ENCODE data around the gene NUP98.

The NUP98 gene

DNA sequence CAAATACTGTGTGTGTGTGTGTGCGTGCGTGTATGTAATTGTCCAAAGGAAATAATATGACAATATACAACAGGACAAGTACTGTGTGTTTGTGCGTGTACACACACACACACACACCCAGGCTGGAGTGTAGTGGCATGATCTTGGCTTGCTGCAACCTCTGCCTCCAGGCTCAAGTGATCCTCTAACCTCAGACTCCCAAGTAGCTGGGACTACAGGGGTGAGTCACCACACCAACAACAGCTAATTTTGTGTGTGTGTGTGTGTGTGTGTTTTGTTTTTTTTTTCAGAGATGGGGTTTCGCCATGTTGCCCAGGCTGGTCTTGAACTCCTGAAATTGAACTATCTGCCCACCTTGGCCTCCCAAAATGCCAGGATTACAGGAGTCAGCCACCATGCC lies 61.5 kb downstream of the NUP98 start:
- no peak for DNase-seq (ENCODE audit: low spot score)

DNA sequence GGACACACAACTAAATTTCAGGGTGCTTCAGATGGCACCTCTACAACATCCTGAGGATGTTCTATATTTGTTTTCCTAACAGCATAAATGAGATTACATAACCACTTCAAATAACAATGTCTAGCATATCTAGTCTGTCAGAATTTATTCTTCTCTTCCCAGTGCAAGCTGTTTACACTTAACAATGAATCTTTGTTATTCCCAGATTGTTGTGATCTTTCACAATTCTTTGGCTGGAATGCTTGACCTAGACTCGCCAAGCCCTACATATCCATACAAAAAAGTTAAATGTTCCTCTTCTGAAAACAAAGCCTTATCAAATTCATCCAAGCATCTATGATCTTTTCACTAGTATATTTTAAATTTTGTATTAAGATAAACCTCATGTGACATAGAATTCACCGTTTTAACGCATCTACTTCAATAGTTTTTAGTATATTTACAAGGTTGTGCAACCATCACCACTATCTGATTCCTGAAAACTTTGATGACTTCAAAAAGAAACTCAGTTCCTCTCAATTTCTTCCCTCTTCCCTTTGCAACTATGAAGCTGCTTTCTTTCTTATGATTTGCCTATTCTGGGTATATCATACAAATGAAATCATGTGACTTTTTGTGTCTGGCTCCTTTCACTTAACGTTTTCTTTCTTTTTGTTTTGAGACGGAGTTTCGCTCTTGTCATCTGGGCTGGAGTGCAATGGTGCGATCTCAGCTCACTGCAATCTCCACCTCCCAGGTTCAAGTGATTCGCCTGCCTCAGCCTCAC lies 64.5 kb downstream of the NUP98 start:
- DNase-seq (ENCODE audit: low spot score) = no peak

DNA sequence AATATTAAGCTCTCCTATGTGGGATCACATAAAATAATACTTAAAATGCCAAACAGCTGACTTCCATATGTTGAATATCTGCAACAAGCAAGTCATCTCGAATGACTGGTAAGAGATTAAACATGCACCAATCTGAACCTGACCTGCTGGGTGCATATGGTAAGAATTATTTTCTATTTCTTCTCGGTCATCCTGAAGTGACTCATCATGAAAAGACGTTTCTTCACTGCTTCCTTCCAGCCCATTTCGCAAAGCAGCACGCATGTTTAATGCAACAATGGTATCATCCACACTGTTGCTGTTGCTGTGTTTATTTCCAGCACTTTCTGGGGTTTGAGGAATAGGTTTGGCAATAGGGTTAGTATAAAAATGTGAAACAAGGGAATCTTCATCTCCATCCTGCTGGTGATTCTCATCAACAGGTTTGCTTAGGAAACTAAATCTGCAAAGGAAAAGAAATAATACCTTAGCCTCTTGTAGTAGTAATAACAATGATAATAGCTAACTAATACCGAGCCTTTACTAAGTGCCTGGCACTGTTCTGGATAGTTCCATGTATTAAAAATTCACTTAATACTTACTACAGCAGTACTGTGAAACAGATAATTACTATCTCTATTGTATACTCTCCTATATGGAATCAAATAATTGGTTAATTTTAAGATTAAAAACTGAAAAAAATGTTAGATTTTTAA lies 74.2 kb downstream of the NUP98 start:
- DNase-seq (ENCODE audit: low spot score) = no peak

GRCh38 chr11:3722100-3722499 lies 75.3 kb downstream of the NUP98 start:
- DNase-seq (ENCODE audit: low spot score) = no peak

DNA sequence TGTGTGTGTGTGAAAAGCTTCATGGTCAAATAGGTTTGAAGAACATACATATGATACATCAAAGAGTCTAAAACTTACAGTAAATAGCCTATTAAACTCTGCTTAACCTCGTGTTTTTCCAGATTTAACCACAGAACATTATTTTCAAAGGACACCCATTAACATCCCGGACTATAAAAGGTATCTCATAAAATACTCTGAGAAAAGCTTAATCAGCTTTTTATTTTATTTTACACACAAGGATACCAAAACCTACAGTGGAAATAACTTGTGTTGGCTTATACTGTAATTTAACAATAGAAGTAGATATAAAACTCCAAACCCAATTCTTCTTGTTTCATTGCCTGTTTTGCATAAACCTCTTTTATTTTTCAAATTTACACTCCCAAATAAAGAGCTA lies 76.4 kb downstream of the NUP98 start:
- no peak for DNase-seq (ENCODE audit: low spot score)

DNA sequence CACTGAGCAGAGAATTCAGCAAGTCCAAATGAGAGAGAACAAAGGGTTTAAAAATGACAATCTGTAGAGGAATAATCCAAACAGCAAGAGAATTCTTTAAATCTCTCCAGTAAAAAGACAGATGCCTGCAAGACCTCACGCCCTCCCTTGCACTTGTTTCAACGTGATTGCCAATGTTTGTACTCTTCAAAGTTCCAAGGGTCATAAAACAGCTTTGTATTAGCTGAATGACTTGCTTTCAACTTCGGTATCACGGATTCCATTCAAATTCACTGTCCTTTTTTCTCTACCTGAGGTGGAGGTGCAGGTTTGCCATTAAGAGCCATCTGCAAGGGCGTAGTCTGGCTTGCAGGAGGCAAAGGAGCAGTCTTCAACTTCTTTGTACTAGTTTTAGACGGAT lies 85.1 kb downstream of the NUP98 start:
- DNase-seq (ENCODE audit: low spot score) = no peak

GRCh38 chr11:3710485-3711259 lies 86.7 kb downstream of the NUP98 start:
- DNase-seq (ENCODE audit: low spot score) = no peak

- DNase-seq (ENCODE audit: low spot score) = no peak
These were observed 87.4 kb downstream of the NUP98 start for GRCh38 chr11:3709977-3710376.

DNA sequence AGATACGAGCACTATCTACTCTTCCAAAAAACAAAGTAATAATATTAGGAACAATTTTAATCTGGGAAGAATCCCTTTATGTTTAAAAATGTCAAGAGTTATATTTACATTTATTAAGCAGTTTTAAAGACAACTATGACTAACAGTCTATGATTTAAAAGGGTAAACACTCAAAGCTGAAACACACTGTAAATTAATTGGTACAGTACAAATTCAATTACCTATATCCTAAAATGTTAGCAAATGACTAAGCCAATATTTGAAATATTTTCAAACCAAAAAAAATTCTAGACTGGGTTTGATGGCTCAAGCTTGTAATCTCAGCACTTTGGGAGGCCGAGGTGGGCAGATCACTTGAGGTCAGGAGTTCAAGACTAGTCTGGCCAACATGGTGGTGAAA lies 90.2 kb downstream of the NUP98 start:
- DNase-seq (ENCODE audit: low spot score) = no peak

DNA sequence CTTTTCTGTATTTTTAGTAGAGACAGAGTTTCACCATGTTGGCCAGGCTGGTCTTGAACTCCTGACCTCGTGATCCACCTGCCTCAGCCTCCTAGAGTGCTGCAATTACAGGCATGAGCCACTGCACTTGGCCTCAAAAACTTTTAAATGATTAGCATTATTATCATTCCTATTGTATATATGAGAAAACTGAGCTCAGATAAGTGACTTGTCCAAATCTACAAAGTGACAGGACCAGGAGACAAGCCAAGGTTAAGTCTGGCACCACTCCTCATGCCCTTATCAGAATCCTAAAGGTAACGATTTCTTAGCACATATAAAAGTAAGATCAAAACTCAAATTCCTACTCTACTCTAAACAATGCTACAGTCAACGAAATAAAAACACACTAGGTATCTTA lies 94.0 kb downstream of the NUP98 start:
- no peak for DNase-seq (ENCODE audit: low spot score)

- no peak for DNase-seq (ENCODE audit: low spot score)
These were observed 96.4 kb downstream of the NUP98 start for GRCh38 chr11:3700910-3701309.

DNA sequence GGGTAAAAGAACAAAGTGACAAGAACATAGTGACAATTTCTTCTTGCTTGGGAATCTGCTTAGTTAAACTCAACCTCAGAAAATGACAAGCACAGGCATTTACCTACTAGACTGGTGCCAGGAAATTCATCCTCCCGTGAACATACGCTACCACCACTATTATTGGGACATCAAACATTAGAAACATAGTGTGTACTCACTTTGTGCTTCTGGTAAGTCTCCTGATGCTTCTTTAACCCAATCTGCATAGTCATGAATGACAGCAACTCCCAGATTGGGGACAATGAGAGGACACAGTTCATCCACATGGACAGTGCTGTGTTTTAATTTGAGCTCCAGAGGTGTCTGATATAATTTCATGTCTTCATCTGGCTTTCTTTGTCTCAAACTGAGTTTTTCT lies 96.9 kb downstream of the NUP98 start:
- DNase-seq (ENCODE audit: low spot score) = no peak

DNA sequence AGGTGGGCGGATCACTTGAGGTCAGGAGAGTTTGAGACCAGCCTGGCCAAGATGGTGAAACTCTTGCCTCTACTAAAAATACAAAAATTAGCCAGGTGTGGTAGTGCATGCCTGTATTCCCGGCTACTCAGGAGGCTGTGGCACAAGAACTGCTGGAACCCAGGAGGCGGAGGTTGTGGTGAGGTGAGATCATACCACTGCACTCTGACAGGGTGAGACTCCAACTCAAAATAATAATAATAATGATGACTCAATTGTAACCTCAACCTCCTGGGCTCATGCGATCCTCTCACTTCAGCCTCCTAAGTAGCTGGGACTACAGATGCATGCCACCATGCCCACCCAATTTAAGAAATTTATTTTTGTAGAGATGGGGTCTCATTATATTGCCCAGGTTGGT lies 110.6 kb downstream of the NUP98 start:
- no peak for DNase-seq (ENCODE audit: low spot score)

DNA sequence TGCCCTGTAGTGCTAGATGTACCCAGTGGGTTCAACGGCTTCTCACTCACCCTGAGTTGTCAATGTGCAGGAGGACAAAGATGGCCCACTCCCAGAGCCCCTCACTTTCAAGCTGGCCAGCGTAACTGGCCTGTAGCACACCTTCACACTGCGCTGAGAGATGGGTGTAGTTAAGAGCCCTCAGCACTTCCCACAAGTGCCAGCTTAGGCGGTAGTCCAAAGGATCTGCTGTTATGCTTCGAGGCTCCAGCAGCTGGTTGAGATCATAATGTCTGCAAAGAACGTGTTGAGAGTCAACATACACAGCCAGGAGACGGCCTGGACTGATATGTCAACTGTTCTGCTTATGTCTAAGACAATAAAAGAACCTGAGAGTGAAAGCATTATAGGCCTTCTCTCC lies 111.4 kb downstream of the NUP98 start:
- DNase-seq (ENCODE audit: low spot score) = no peak

- no peak for DNase-seq (ENCODE audit: low spot score)
These were observed 112.6 kb downstream of the NUP98 start for GRCh38 chr11:3684819-3685172.

- no peak for DNase-seq (ENCODE audit: low spot score)
These were observed 113.1 kb downstream of the NUP98 start for GRCh38 chr11:3684129-3684818.

DNA sequence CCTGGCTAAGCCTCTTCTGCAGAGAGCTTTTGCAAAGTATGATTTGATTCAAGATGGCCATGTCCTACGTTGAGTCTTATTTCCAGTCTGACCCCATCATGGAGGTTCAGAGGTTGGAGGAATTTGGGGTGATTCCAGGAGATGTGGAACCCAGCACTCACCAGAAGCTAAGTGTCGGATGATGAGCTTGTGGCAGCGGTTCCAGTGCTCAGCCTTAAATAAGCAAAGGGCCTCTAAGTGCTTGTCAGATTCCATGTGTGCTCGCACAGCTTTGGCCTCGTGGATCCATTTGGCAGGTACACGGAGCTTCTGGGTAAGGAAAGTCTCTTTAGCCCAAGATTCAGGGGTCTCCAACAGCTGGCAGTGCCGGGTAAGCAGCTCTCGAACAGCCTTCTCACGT lies 114.3 kb downstream of the NUP98 start:
- no peak for DNase-seq (ENCODE audit: low spot score)

- DNase-seq (ENCODE audit: low spot score) = no peak
These were observed 118.3 kb downstream of the NUP98 start for GRCh38 chr11:3679077-3679476.

DNA sequence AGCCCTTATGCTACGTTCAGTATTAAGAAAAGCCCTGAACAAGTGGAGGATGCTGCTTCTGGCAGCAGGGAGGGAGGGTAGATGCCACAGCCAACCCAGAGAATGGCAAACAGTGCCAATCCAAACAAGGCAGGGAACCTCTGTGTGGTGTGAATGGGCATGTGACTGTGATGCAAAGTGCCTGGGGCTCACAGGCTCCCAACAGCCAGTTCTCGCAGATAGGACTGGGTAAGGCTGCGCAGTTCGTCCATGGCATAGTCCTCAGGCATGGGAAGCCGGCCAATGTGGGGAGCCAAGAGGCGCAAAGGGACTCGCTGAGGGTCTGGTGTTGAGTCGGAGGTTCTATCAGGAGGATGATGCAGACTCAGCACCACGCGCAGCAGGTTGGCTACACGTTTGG lies 121.4 kb downstream of the NUP98 start:
- no peak for DNase-seq (ENCODE audit: low spot score)

GRCh38 chr11:3674189-3674588 lies 123.2 kb downstream of the NUP98 start:
- no peak for DNase-seq (ENCODE audit: low spot score)

DNA sequence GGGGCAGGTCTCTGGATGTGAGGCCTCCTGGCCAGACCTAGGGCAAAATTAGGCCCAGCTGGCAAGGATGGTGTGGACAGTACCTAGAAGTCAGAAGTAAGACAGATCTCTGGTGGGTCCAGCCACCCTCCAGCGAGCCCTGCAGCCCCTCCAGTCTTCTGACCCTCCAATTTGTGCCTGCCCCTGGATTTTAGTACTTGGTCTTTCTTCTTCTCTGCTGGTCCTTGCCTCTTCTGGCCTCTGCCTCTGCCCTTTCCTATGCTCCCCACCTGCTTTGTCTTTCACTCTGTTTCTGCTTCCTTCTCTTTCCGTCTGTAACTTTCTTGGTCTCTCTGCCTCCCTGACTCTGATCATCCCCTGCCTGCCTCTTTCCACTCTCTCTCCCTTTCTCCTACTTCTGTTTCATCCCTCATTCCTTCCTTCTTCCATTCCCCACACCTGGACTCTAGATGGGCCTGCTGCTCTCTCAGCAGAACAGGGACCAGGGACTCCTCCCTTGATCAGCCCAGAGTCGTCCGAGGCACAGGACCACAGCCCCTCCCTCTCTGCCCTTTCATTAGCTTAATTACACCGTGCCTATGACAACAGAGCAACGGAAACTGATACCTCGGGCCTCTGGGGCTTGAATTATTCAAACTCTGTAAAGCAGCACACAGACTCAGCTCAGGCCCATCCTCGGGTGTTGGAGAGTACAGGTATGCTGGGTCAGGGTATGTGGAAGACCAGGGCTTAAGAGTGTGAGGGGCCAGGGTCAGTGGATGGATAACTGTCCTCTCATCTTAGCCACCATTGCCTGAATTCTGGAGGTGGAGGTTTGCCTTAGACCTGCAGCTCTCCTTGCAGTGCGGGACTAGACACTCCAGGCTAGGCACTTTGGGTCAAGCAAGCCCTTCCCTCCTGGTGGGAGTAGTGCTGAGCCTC lies 125.8 kb downstream of the NUP98 start, which contains the start of gene CHRNA10:
TSS of gene CHRNA10 (minus strand) at position 51 of the 921 bp plus-strand sequence. CDS start 72 bp downstream, outside the sequence.
- DNase-seq (ENCODE audit: low spot score) = no peak
